CD4-positive, alpha-beta T cell treated with Interleukin-6 for 4 hours (primary cell): Measurements from ENCODE around the gene KRTAP17-1.
"Not testable (repeated sequence)": the region's sequence is repeated elsewhere in the genome, so short reads cannot be mapped to it uniquely, and the experiment has no call there.

Source experiments
- DNase-seq: peaks from one replicate; pipeline ENCODE4 v3.0.0-alpha.2; 2020; ENCODE audit warnings: mixed read lengths

KRTAP17-1 gene

DNA sequence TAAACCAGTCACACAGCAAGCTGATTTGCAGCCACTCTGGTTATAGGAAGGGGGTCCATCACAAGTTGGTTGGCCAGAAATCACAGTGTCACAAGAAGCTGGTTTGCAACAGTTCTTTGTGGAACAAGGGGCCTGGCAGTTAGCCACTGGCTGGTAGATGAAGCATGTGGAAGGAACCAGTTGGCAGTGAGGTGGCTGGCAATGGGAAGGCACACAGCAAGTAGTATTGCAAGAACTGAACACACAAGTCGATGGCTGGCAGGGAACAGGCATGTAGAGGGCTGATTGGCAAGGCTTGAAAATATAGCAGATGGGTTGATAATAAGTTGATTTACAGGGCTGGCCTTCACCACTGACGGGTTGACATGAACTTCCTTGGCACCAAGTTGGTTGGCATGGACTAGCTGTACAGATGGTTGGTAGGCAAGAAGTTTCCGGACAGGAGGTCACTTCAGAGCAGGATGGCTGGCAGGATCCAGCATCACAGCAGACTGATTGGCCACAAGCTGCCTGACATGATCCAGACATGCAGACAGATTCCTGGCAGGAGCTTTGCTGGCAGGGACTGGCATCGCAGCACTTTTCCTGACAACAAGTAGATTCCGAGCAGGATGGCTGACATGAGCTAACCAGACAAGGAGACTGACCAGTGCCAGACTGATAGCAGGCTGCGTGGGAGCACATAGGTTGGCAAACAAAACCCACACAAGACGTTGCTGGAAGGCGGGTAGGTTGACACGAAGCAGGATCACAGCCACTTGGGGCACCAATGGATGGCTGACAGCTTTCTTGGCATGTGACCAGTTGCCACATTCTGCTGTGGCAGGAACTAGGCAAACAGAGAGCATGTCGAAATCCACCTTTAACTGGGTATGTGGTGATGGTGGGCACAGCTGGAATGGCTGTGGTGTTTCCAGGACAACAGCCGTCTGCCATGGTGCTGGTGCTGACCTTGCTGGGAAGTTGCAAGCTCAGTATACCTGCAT lies 13.3 kb downstream of the KRTAP17-1 start, which contains the start of gene KRTAP29-1:
KRTAP29-1 (minus strand) TSS at position 936 of the 986 bp plus-strand sequence; CDS start at position 936, 0 bp downstream.
- no peak for DNase-seq

DNA sequence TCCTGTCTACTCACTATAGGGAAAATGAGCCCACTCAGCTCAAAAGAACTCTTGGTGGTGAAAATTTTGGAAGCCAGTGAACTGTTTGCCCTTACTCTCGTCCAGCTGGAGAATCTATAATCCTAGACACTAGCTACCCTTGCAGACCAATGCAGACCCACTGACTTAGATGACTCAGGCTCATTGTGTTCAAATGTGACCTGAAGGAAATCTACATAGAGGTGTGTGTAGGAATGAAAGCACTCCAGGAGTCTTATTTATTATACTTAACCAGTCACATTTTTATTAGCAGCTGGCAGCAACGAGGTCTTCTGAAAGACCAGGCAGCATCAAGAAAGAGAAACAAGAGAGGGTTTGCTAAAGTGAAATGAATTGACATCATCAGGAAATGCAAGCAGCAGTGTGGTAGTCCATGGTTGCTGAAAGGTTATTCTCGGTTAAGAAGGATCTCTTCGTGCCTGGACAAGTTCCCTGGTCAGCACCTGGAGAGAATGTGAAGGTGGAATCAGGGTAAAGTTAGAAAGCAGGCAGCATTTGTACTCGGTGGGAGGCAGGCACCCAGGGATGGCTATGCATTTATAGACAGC lies 14.2 kb downstream of the KRTAP17-1 start:
- DNase-seq = no peak

- DNase-seq = no peak
Measured at GRCh38 chr17:41298458-41299135, 16.9 kb downstream of the KRTAP17-1 start.

DNA sequence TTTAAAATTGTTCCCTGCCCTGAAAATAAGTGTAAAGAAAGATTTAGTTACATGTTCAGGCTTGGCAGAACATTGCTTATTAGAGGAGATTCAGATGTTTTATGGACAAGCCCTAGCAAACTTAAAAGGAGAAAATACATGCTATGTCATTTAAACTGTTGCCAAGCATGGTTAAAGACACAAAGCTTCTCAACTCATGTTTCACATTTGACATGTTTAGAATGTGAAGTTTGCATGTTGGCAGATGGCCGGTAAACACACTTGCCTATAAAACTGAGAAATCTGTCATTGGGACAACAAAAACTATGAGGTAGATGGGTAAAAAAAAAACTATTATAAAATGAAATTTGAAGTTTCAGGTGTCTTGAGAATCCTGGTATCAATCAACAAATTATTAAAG lies 18.7 kb downstream of the KRTAP17-1 start:
- DNase-seq = no peak

- DNase-seq = no peak
Measured at GRCh38 chr17:41294016-41294415, 21.5 kb downstream of the KRTAP17-1 start.

- no peak for DNase-seq
Measured at GRCh38 chr17:41287050-41287449, 28.5 kb downstream of the KRTAP17-1 start.

DNA sequence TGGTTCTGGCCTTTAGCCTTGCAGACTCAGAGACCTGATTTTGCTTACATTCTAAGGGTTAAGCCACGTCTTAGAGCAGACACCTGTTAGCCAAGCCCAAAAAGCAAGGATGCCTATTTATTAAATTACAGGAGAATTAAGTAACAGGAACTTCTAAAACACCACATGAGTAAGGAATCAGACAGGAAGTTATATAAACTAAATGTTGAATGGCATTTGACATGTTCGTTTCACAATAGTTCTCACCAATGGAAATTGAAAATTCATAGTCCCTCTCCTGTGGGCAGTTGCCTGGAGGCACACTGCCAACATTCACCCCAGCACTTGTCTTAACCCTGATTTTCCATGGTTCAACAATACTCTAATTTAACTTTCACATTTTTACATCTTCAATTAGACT lies 31.0 kb downstream of the KRTAP17-1 start:
- no peak for DNase-seq

DNA sequence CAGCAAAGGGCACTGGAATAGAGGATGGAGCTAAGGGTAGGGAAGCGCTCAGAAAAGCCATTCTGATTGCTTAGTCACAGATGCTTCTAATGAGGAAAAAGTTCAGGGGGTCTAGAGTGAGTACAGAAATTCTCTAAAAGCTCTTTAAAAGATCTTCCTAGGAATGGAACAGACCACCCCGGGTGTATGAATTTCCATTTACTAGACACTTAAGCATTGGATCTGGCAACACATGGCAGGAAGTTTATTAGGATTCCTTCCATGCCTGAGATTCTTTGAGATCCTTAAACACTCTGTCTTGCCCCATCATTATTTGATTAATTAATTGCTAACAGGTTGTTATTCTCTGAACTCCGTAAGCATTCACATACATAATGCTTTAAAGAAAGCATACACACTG lies 31.5 kb downstream of the KRTAP17-1 start:
- DNase-seq = no peak

DNA sequence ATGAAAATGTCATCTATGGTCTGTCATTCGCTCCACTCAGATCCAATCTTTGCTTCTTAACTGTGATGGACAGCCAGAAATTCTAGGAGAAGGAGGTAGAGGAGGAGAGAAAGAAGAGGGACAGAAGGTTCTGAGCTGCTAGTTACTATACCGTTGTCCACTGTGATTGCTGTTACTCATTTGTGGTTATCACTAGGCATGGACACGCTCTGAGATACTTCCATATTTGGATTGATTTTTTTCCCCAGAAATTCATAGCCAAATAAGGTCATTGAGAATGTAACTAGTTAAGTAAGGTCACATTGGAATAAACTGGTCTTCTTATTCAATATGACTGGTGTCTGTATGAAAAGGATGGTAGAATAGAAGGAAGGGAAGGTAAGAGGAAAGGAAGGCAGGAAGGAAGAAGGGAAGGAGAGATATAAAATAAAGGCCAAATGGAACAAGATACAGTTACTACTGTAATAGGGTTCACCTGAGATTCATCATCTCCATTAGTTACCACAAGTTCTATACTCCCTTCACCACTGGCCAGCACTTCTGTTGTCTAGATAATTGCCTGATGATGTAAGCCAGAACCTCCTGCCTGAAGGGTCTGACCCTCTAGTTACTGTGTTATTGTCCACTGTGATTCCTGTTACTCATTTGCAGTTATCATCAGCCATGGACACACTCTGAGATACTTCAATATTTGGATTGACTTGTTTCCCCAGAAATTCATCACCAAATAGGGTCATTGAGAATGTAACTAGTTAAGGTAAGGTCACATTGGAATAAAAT lies 37.1 kb downstream of the KRTAP17-1 start:
- no peak for DNase-seq

- DNase-seq = not testable (repeated sequence)
Measured at GRCh38 chr17:41275648-41276190, 39.8 kb downstream of the KRTAP17-1 start, which contains the start of gene KRTAP9-7. Gene KRTAP9-7 (plus strand): TSS chr17:41275698. CDS start chr17:41275698, 0 bp downstream.

DNA sequence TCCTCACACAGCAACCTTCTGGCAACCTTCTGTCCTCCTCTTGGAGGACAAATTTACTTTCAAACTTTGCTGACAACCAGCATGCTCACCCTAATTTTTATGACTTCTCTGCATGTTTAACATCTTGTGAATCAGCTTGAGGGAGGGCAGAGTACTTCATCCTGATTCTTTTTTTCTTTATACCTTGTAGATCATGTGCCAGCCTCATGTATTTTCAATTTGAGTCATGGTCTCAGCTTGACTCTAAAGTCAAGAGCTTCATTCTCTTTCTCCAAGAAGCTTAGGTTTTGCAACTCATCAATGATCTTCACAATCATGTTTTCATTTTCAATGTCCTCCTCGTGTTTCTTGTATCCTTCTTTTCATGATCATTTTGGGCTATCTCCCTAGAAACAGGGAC lies 43.7 kb downstream of the KRTAP17-1 start:
- no peak for DNase-seq

DNA sequence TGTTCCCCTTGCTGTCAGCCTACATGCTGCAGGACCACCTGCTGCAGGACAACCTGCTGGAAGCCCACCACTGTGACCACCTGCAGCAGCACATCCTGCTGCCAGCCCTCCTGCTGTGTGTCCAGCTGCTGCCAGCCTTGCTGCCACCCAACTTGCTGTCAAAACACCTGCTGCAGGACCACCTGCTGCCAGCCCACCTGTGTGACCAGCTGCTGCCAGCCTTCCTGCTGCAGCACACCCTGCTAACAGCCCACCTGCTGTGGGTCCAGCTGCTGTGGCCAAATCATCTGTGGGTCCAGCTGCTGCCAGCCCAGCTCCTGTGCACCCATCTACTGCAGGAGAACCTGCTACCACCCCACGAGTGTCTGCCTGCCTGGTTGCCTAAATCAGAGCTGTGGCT lies 44.2 kb downstream of the KRTAP17-1 start:
- not testable (repeated sequence) for DNase-seq

- DNase-seq = no peak
Measured at GRCh38 chr17:41267711-41268110, 47.8 kb downstream of the KRTAP17-1 start.

DNA sequence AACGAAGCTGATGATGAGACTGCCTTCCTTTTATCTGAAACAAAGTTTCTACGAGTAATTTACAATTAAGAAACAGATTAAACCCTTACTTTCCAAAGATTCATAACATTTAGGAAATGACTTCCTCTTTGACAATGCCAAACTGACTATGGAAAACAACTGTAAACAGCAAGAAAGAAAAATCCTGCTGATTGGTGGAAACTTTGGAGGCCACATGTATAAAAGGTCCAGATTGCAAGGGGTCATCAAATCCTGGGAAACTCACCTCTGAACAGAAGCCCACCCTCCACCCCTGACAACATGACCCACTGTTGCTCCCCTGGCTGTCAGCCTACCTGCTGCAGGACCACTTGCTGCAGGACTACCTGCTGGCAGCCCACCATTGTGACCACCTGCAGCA lies 50.4 kb downstream of the KRTAP17-1 start, which contains the start of gene KRTAP9-6:
KRTAP9-6 (plus strand) TSS at position 301 of the 400 bp plus-strand sequence; CDS start at position 301, 0 bp downstream.
- DNase-seq = no peak
